ENCODE results near the gene KIFC3.

The KIFC3 gene

DNA sequence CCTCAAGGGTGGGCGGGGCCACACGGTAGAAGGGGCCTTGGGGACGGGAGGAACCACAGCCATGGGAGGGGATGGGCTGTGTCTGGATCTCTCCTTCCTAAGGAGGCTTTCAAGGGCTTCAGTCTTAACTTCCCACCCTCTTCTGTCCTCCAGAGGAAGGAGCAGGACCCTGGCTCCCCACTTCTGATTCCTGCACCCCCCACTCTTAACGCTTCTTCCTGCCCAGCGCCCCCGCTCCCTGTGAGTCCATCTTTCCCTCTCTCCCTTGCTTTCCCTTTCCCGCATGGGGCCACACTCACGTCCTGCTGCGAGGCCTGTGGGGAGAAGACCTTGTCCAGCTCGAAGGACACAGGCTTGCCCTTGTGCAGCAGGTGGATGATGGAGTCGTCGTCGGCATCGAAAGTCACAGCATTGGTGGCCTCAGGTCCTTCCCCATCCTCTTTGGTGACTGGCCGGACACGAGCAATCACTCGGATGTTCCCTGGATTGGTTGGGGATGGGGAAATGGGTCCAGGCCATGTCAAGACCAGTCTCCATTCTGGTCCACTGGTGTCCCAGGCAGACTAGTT lies 37.0 kb downstream of the KIFC3 start:
- DNase-seq (ENCODE audit: low spot score) = no peak

GRCh38 chr16:57764341-57765159 lies 37.7 kb downstream of the KIFC3 start:
- peak; percentile 44 for DNase-seq (ENCODE audit: low spot score)

- no peak for DNase-seq (ENCODE audit: low spot score)
These were observed 38.3 kb downstream of the KIFC3 start for GRCh38 chr16:57764006-57764340.

DNA sequence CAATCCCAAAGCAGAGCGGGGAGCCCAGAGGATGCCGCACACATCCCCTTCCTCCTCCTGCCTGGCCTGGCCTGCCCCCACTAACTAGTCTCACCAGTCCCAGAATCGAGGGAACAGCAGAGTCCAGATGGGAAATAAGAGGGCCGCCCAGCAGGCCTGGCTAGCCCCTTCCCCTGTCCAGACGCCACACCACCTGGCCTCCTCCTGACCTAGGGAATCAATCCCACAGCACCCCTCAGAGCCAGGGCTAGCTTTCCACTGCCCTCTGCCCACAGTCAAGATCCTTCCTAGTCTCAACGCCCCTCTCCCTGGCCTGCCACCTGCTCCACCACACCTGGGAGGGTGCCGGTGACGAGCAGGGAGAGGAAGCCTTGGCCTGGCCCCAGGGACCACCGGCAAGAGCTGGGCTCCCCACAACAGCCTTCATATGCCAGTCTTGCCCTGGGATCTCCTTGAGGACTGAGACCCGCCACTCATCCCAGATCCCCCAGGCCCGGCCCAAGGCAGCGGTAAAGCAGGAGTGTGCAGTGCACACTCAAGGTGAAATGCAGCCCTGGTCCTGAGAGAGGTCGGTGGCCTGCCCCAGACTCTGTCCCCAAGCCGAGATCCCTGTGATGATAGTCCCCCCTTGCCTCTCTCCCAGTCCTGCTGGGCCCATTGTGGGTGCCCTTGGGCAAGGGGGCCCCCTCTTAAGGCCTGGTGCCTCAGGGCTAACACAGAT lies 38.8 kb downstream of the KIFC3 start:
- no peak for DNase-seq (ENCODE audit: low spot score)

DNA sequence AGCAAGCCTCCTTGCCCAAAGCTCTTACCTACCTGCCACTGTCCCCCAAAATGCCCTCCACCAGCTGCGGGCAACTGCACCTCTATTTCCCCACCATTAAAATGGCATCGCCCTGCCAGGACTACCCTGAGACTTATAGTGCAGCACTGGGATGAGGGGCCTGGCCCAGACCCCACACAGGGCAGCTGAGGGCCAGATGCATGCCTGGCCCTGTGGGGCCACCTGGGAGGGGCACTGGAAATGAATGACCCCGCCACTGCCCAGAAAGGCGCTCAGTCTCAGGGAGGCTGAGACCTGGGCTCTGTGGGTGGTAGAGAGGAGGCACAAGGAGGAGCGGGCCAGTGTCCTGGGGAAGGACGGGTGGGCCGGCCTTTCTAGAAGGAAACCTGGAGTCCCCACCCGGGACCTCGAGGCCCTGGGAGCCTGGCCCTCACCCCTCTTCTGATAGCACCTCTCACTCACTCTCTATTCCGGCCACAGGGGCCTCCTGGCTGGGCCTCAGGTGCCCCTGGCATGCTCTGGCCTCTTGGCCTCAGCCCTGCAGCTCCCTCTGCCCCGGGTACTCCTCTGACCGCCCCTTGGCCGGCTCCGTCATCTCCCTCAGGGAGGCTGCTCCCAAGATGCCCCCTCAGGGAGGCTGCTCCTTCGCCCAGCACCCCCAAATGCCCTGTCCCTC lies 39.8 kb downstream of the KIFC3 start:
- DNase-seq (ENCODE audit: low spot score) = no peak

- DNase-seq (ENCODE audit: low spot score) = no peak
These were observed 40.3 kb downstream of the KIFC3 start for GRCh38 chr16:57761957-57762356.

DNA sequence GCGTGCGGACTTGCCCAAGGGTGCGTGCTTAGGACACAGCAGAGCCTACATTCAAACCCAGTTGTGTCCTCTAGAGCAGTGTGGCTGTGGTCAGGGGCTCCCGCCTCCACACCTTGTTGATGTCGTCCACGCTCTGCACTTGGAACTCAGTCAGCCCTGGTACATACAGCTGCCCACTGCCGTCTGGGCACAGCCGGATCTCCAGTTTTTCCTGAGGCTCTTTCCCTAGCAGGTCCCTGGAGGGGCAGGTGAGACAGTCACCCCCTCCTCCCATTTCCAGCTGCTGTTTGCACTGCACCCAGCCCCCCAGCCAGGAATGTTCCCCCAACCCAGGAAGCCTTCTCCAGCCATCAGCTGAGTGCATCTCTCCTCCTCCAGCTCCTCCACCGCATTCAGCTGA lies 41.0 kb downstream of the KIFC3 start:
- DNase-seq (ENCODE audit: low spot score) = no peak

DNA sequence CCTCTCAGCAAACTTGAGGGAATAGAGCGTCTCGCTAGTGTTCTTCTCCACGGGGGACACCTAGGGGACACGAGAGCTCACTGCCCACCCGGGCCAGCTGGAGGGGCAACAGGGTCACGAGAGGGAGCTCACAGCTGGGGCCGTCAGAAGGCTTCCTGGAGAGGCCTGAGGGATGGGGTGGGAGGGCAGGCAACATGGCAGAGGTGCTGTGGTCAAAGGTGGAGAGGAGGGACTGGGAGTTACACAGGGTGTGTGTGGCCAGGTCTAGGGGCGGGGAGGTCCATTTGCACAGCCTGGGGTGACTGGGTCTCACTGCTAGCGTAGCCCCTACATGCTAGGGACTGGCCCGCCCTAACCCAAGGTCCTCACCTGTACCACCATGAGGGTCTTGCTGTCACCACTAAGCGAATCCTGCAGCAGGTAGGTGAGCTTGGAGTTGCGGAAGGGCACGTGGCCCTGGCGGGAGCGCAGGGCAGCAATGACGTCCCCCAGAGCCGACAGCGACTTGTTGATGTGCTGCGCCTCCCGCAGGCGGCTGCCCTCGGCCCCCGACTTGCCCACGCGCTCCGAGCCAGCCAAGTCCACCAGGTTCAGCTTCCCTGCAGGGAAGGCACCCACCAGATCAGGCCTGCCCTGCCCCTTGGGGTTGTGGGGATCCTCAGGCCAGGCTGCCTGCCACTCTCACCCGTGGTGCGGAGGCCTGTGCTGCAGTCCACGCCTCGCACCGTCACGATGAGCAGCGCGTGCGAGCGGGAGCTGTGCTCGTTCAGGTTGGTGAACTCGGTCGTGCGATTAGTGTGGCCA lies 41.7 kb downstream of the KIFC3 start:
- DNase-seq (ENCODE audit: low spot score) = no peak

GRCh38 chr16:57759541-57760356 lies 42.5 kb downstream of the KIFC3 start:
- DNase-seq (ENCODE audit: low spot score) = no peak

GRCh38 chr16:57759131-57759530 lies 43.2 kb downstream of the KIFC3 start:
- no peak for DNase-seq (ENCODE audit: low spot score)

GRCh38 chr16:57758331-57759117 lies 43.8 kb downstream of the KIFC3 start:
- no peak for DNase-seq (ENCODE audit: low spot score)

DNA sequence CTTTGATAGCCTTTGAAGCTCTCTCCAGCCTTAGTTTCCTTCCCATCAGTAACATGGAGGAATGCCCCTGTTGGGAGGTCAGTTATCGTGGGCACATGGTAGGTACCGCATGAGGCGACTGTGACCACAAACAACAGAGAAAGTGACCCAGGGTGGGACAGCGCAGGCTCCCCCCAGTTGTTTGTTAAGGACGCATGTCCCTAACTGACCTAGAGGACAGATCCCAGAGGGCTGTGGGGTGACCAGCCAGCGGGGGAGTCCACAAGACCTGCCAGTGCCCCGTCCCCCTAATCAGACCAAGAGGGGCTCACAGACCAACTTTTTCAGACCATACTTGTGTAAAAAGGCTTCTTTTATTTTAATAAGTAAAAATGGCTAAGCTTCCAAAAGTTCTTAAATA lies 44.4 kb downstream of the KIFC3 start:
- no peak for DNase-seq (ENCODE audit: low spot score)

- DNase-seq (ENCODE audit: low spot score) = peak; percentile 88
These were observed 44.9 kb downstream of the KIFC3 start for GRCh38 chr16:57757326-57757786.

- no peak for DNase-seq (ENCODE audit: low spot score)
These were observed 45.6 kb downstream of the KIFC3 start for GRCh38 chr16:57756424-57757325.

DNA sequence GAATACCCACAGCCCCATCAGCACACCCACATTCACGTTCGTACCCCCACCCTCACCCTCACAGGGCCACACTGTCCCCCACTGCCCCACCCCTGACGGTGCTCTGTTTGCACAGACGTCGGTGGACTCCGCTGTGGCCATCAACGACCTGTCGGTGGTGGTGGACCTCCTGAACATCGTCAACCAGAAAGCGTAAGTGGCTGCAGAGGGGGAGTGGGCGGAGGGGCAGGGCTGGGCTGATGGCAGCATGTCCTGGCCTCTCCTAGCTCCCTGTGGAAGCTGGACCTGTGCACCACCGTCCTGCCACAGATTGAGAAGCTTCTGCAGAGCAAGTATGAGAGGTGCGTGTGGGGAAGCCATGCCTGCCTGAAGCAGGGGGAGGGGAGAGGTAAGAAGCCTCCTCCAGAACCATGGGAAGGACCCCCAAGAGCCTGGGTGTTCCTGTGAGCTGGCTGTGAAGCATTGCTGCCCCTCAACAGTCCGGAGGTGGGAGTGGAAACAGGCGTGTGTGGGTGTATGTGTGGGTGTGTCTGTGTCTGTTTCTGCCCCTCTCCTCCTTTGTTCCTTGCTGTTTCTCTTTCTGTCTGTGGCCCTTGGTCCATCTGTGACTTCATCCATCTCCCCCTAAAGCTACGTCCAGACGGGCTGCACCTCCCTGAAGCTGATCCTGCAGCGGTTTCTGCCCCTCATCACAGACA lies 46.4 kb downstream of the KIFC3 start:
- DNase-seq (ENCODE audit: low spot score) = no peak

- DNase-seq (ENCODE audit: low spot score) = no peak
These were observed 47.1 kb downstream of the KIFC3 start for GRCh38 chr16:57755061-57755684.

GRCh38 chr16:57754354-57755060 lies 47.8 kb downstream of the KIFC3 start:
- DNase-seq (ENCODE audit: low spot score) = no peak
